Neuronal stem cell (in vitro differentiated cells): ENCODE data around the gene GRK1.
A peak's percentile ranks its signal among the peaks of the same experiment; 100 is the strongest.

ENCODE experiments used
- DNase-seq: peaks from one replicate; pipeline ENCODE4 v3.0.0-alpha.2; 2013; ENCODE audit warnings: low spot score
- H2AFZ ChIP-seq: one replicate; pipeline ENCODE4 v1.6.1; 2013; ENCODE audit warnings: mild to moderate bottlenecking, low read length, inconsistent platforms
- H2AK5ac ChIP-seq: 2 replicates; pipeline ENCODE4 v1.6.1; 2013; ENCODE audit warnings: low read depth, mild to moderate bottlenecking, inconsistent platforms, low read length, moderate library complexity, mixed read lengths
- H2BK120ac ChIP-seq: 2 replicates; pipeline ENCODE4 v1.6.1; 2013; ENCODE audit warnings: low read depth, mild to moderate bottlenecking, inconsistent platforms, low read length, moderate library complexity, mixed read lengths
- H2BK12ac ChIP-seq: one replicate; pipeline ENCODE4 v1.6.1; 2013; ENCODE audit warnings: low read length, inconsistent platforms
- H2BK15ac ChIP-seq: 2 replicates; pipeline ENCODE4 v1.6.1; 2013; ENCODE audit warnings: mild to moderate bottlenecking, low read length, inconsistent platforms, mixed read lengths
- H2BK5ac ChIP-seq: one replicate; pipeline ENCODE4 v1.6.1; 2013; ENCODE audit warnings: inconsistent platforms, mild to moderate bottlenecking, low read length, moderate library complexity
- H3K14ac ChIP-seq: one replicate; pipeline ENCODE4 v1.6.1; 2013; ENCODE audit warnings: low read length, inconsistent platforms
- H3K18ac ChIP-seq: 2 replicates; pipeline ENCODE4 v1.6.1; 2013; ENCODE audit warnings: low read length, inconsistent platforms
- H3K23ac ChIP-seq: 2 replicates; pipeline ENCODE4 v1.6.1; 2013; ENCODE audit warnings: low read depth, mild to moderate bottlenecking, mixed read lengths, low read length, inconsistent platforms; ENCODE audit not compliant: poor library complexity
- H3K27ac ChIP-seq: replicated peaks from 3 replicates; pipeline ENCODE4 v1.5.1; 2013; ENCODE audit warnings: low read length, inconsistent platforms
- H3K27me3 ChIP-seq, 3 experiments: 2 replicates each; pipeline ENCODE4 v1.6.1; 2013; ENCODE audit warnings: low read length in 3 of 3, mild to moderate bottlenecking in 2 of 3, inconsistent platforms in 1 of 3, low read depth in 1 of 3, mixed read lengths in 1 of 3, moderate library complexity in 1 of 3; ENCODE audit not compliant: control insufficient read depth in 3 of 3, insufficient read depth in 3 of 3
- H3K36me3 ChIP-seq, 2 donors: replicated peaks in 1 of 2; 2 replicates each; pipeline ENCODE4 v1.6.1; 2013; ENCODE audit warnings: low read length in 2 of 2; ENCODE audit not compliant: control insufficient read depth in 2 of 2, insufficient read depth in 2 of 2
- H3K4ac ChIP-seq: 2 replicates; pipeline ENCODE4 v1.6.1; 2013; ENCODE audit warnings: inconsistent platforms, mild to moderate bottlenecking, low read length, moderate library complexity
- H3K4me1 ChIP-seq, 2 donors: 1 replicate in 1 of 2; 2 replicates in 1 of 2; pipeline ENCODE4 v1.6.1; 2013; ENCODE audit warnings: low read length in 2 of 2, low read depth in 1 of 2; ENCODE audit not compliant: control insufficient read depth in 2 of 2, insufficient read depth in 1 of 2
- H3K4me2 ChIP-seq: one replicate; pipeline ENCODE4 v1.6.1; 2013; ENCODE audit warnings: mild to moderate bottlenecking, low read length, inconsistent platforms; ENCODE audit not compliant: insufficient read depth, poor library complexity, severe bottlenecking
- H3K4me3 ChIP-seq, 2 donors: 2 replicates each; pipeline ENCODE4 v1.5.1; 2013; ENCODE audit warnings: low read length in 2 of 2, mild to moderate bottlenecking in 2 of 2, inconsistent platforms in 1 of 2, moderate library complexity in 1 of 2
- H3K79me1 ChIP-seq: one replicate; pipeline ENCODE4 v1.6.1; 2013; ENCODE audit warnings: low read depth, mild to moderate bottlenecking, inconsistent platforms, low read length, moderate library complexity
- H3K9ac ChIP-seq: one replicate; pipeline ENCODE4 v1.6.1; 2013; ENCODE audit warnings: mild to moderate bottlenecking, low read depth, low read length, inconsistent platforms; ENCODE audit not compliant: poor library complexity
- H3K9me3 ChIP-seq, 2 donors: replicated peaks in 1 of 2; 2 replicates each; pipeline versions ENCODE3 to v1.6.1; 2013; ENCODE audit warnings: low read length in 2 of 2, mild to moderate bottlenecking in 2 of 2, inconsistent platforms in 1 of 2, low read depth in 1 of 2, mixed read lengths in 1 of 2, moderate library complexity in 1 of 2; ENCODE audit not compliant: control insufficient read depth in 2 of 2, insufficient read depth in 1 of 2
- H4K8ac ChIP-seq: one replicate; pipeline ENCODE4 v1.6.1; 2013; ENCODE audit warnings: low read depth, mild to moderate bottlenecking, inconsistent platforms, low read length, moderate library complexity
- H4K91ac ChIP-seq: one replicate; pipeline ENCODE4 v1.6.1; 2013; ENCODE audit warnings: low read length, low read depth, mild to moderate bottlenecking, inconsistent platforms; ENCODE audit not compliant: poor library complexity
- WGBS, 2 donors: extraction: QIAGEN DNeasy Blood & Tissue Kit; methylation state at CpG; one replicate each; pipeline ENCODE4 v1.1.7; 2013; ENCODE audit warnings: missing lambda C conversion rate in 2 of 2, mixed read lengths in 1 of 2; ENCODE audit not compliant: insufficient read length in 2 of 2, insufficient replicate concordance in 1 of 2; ENCODE audit errors: extremely low coverage in 2 of 2; 5-methylcytosine and 5-hydroxymethylcytosine counted together

Gene GRK1

DNA sequence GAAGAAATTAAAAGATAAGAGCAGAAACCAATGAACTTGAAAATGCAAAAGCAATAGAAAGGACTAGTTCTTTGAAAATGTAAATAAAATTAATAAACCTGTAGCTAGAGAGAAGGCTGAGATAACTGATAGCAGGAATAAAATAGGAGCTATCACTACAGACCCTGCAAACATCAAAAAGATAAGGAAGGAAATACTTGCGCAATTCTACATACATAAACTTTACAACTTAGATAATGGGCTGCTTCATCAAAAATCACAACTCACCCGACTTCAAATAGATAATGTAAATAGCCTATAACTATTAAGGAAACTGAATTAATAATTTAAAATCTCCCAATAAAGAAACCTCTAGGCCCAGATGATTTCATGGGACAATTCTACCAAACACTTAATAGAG is 5.5 kb upstream of the GRK1 start:
- Histone ChIP-seq H3K36me3 (no peaks in the 10 kb centered on the region), H2AFZ (no peak overlapping the region), H4K91ac (no peak overlapping the region), H3K14ac (no peak overlapping the region), H3K23ac (no peak overlapping the region), H3K9me3 (peaks cover 0 to 4% of the 10 kb centered on the region in 2 donors), H4K8ac (no peak overlapping the region), H3K4me2 (no peak overlapping the region), H2BK15ac (no peak overlapping the region), H2BK5ac (no peak overlapping the region), H3K4me3 (no peak overlapping the region), H2BK120ac (no peak overlapping the region), H2BK12ac (no peak overlapping the region), H3K27ac (no peak overlapping the region), H3K79me1 (peaks cover 7% of the 10 kb centered on the region), H3K4me1 (no peaks in the 10 kb centered on the region), H3K4ac (no peak overlapping the region), H3K18ac (no peak overlapping the region), H3K9ac (no peak overlapping the region), H3K27me3 (peaks cover 0 to 4% (median 3%) of the 10 kb centered on the region in 3 experiments), H2AK5ac (no peak overlapping the region)
- WGBS, 2 donors, result no CpG with 5 or more reads among the region's 2 CpGs
- DNase-seq, result no peak

DNA sequence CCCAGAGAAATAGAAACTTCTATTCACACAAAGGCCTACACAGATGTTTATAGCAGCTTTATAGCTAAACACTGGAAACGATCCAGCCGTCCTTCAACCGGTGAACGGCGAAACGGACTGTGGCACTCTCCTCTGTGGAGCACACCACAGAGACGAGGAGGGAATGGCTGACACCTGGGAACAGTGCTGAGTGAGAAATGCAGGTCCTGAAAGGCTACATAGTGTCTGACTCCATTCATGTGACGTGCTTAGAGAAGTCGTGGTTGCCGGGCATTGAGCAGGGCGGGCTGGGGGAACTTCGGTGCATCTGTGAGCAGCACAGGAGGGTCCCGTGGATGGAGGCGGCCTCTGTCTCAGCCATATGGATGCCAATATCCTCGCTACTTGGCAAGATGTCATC is 3.1 kb upstream of the GRK1 start:
- H3K9ac ChIP-seq, result no peak overlapping the region
- no peak overlapping the region for H3K4ac ChIP-seq
- no peak overlapping the region for H3K18ac ChIP-seq
- H3K27me3 ChIP-seq, result peaks cover 0 to 4% (median 4%) of the 10 kb centered on the region in 3 experiments
- no peak for DNase-seq
- no peak overlapping the region for H3K27ac ChIP-seq
- H3K4me2 ChIP-seq, result no peak overlapping the region
- peaks cover 7% of the 10 kb centered on the region for H3K79me1 ChIP-seq
- no peak overlapping the region for H4K8ac ChIP-seq
- H3K14ac ChIP-seq, result no peak overlapping the region
- H2AK5ac ChIP-seq, result no peak overlapping the region
- no peak overlapping the region for H2AFZ ChIP-seq
- H2BK15ac ChIP-seq, result no peak overlapping the region
- H2BK120ac ChIP-seq, result no peak overlapping the region
- H2BK5ac ChIP-seq, result no peak overlapping the region
- H3K4me1 ChIP-seq, result no peaks in the 10 kb centered on the region
- H3K9me3 ChIP-seq, result peaks cover 0 to 4% of the 10 kb centered on the region in 2 donors
- no peak overlapping the region for H3K4me3 ChIP-seq
- no peak overlapping the region for H3K23ac ChIP-seq
- H4K91ac ChIP-seq, result no peak overlapping the region
- no CpG with 5 or more reads among the region's 15 CpGs for WGBS, 2 donors
- no peak overlapping the region for H2BK12ac ChIP-seq
- no peaks in the 10 kb centered on the region for H3K36me3 ChIP-seq

DNA sequence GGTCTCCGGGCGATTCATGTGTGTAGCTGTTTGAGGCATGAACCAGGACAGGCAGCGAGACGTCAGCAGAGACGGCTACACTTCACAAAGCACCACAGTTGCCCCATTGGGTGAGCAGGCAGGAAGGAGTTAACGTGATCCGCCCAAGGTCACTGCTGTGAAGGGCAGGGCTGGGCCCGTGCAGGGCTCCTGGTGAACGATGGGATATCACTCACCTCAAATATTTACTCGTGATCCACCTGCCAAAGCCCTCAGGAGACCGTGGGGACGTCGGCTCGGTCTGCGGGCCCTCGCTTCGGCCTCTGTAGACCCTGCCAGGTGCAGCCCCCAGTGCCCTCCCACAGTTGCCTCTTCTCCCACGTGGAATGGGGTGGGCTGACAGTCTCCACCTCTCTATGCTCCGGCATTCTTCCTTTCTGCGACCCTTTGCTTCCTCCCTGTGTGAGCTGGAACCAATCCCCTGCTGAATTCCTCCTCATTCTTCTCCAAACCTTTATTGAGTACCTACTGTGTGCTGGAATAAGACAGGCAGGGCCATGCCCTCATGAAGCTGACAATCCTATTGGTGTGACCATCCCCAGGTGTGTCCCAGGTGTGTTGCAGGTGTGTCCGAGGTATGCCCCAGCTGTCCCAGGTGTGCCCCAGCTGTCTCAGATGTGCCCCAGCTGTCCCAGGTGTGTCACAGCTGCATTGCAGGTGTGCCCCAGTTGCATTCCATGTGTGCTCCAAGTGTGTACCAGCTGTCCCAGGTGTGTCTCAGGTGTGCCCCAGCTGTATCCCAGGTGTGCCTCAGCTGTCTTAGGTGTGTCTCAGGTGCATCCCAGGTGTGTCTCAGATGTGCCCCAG is 2.0 kb upstream of the GRK1 start:
- no peak overlapping the region for H4K91ac ChIP-seq
- H3K27me3 ChIP-seq, result peaks cover 0 to 6% (median 4%) of the 10 kb centered on the region in 3 experiments
- H3K14ac ChIP-seq, result peak overlapping the region; percentile 32
- H2BK5ac ChIP-seq, result no peak overlapping the region
- no peaks in the 10 kb centered on the region for H3K36me3 ChIP-seq
- H3K27ac ChIP-seq, result no peak overlapping the region
- peaks cover 7% of the 10 kb centered on the region for H3K79me1 ChIP-seq
- peak overlapping the region; percentile 9 for H3K18ac ChIP-seq
- no peak for DNase-seq
- no peak overlapping the region for H2BK120ac ChIP-seq
- H3K4me3 ChIP-seq, result no peak overlapping the region
- no peak overlapping the region for H2AFZ ChIP-seq
- H2BK12ac ChIP-seq, result no peak overlapping the region
- H3K9ac ChIP-seq, result peak overlapping the region; percentile 45
- H3K4ac ChIP-seq, result no peak overlapping the region
- H3K23ac ChIP-seq, result peak overlapping the region; percentile 66
- H3K4me1 ChIP-seq, result peaks cover 0 to 4% of the 10 kb centered on the region in 2 donors
- H4K8ac ChIP-seq, result no peak overlapping the region
- no peak overlapping the region for H3K4me2 ChIP-seq
- H3K9me3 ChIP-seq, result peaks cover 0 to 4% of the 10 kb centered on the region in 2 donors
- WGBS, 2 donors, result no CpG with 5 or more reads among the region's 21 CpGs
- H2BK15ac ChIP-seq, result no peak overlapping the region
- peak overlapping the region; percentile 37 for H2AK5ac ChIP-seq

DNA sequence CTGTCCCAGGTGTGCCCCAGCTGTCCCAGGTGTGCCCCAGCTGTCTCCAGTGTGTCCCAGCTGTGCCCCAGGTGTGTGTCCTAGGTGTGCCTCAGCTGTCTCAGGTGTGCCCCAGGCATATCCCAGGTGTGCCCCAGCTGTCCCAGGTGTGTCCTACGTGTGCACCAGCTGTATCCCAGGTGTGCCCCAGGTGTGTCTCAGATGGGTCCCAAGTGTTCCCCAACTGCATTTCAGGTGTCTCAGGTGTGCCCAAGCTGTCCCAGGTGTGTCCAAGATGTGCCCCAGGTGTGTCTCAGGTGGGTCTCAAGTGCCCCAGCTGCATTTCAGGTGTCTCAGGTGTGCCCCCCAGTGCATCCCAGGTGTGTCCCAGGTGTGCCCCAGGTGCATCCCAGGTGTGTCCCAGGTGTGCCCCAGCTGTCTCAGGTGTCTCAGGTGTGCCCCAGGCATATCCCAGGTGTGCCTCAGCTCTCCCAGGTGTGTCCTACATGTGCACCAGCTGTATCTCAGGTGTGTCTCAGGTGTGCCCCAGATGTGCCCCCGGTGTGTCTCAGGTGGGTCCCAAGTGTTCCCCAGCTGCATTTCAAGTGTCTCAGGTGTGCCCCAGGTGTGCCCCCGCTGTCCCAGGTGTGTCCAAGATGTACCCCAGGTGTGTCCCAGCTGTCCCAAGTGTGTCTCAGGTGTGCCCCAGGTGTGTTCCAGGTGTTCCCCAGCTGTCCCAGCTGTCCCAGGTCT is 1.3 kb upstream of the GRK1 start:
- Histone ChIP-seq H2BK12ac (no peak overlapping the region), H2BK5ac (peak overlapping the region; percentile 17), H2BK120ac (no peak overlapping the region), H2BK15ac (peak overlapping the region; percentile 72), H3K4me1 (peaks cover 0 to 4% of the 10 kb centered on the region in 2 donors), H3K18ac (peak overlapping the region; percentile 67), H3K27ac (no peak overlapping the region), H4K8ac (no peak overlapping the region), H3K27me3 (peaks cover 0 to 6% (median 4%) of the 10 kb centered on the region in 3 experiments), H3K4me2 (no peak overlapping the region), H3K23ac (peak overlapping the region; percentile 66), H4K91ac (no peak overlapping the region), H3K79me1 (peaks cover 7% of the 10 kb centered on the region), H3K4me3 (peak overlapping the region in 1 of 2 donors; percentile 62), H3K36me3 (no peaks in the 10 kb centered on the region), H2AK5ac (peak overlapping the region; percentile 37), H3K14ac (peak overlapping the region; percentile 32), H3K9me3 (peaks cover 0 to 4% of the 10 kb centered on the region in 2 donors), H3K9ac (peak overlapping the region; percentile 55), H3K4ac (no peak overlapping the region), H2AFZ (no peak overlapping the region)
- WGBS, 2 donors, result no CpG with 5 or more reads among the region's 3 CpGs
- no peak for DNase-seq
